ENCODE results near the gene DNM3.

DNM3 gene

DNA sequence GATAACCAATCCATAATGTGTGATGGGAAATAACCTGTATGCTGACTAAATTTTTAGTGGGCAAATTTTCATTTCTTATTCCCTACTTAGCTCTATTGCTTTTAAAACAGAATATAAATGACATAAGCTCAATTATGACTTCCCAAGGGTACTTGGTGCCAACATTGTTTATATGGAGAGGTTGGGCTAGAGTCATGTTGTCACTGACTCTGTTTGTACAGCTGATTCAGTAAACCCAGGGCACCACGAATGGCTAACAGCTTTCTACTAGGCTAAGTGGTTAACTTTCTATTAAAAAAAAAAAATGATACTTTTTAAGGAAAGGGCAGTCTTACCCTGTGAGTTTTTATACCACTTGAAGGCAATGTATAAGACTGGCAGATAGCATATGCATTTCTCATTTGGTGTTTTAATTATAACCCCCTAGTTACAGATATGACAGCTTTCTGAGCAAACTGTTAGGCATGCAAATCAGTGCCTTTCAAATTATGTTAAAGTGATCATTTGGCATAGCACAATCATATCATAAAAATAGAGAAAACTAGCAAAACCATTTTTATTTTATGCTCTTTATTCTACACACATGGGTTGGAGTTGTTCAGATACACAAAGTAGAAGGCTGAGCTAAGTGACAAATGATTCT is 147.1 kb downstream of the DNM3 start:
- H3K4me3 ChIP-seq (ENCODE audit: low read depth, low read length), result no peak overlapping the region
- TF ChIP-seq, protein P1, sequence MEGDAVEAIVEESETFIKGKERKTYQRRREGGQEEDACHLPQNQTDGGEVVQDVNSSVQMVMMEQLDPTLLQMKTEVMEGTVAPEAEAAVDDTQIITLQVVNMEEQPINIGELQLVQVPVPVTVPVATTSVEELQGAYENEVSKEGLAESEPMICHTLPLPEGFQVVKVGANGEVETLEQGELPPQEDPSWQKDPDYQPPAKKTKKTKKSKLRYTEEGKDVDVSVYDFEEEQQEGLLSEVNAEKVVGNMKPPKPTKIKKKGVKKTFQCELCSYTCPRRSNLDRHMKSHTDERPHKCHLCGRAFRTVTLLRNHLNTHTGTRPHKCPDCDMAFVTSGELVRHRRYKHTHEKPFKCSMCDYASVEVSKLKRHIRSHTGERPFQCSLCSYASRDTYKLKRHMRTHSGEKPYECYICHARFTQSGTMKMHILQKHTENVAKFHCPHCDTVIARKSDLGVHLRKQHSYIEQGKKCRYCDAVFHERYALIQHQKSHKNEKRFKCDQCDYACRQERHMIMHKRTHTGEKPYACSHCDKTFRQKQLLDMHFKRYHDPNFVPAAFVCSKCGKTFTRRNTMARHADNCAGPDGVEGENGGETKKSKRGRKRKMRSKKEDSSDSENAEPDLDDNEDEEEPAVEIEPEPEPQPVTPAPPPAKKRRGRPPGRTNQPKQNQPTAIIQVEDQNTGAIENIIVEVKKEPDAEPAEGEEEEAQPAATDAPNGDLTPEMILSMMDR (conservative IDR thresholded peaks at IDR 0.05; ENCODE audit: low read depth, low read length), result no peak
- no peak for DNase-seq (ENCODE audit: low read depth)

DNA sequence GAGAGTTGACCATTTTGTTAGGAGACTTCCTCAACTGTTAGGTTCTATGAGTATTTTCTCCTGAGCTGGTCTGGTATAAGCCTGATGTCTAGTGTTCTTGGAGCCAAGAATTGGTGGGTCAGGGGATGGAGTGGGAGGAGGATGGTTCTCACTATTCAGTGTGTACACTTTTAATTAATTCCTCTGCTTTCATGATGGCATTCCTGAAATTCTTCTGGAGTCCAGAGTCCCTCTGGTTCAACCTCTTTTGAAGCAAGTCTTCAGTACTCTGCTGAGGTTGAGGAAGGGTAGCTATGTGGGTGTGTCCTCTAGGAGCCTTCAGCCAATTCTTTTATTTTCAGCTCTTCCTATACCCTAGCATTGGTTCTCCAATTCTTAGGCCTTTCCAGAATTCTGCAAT is 149.1 kb downstream of the DNM3 start:
- no peak for DNase-seq (ENCODE audit: low read depth)
- no peak overlapping the region for H3K4me3 ChIP-seq (ENCODE audit: low read depth, low read length)
- TF ChIP-seq, protein P1 (conservative IDR thresholded peaks at IDR 0.05; ENCODE audit: low read depth, low read length), result no peak

DNA sequence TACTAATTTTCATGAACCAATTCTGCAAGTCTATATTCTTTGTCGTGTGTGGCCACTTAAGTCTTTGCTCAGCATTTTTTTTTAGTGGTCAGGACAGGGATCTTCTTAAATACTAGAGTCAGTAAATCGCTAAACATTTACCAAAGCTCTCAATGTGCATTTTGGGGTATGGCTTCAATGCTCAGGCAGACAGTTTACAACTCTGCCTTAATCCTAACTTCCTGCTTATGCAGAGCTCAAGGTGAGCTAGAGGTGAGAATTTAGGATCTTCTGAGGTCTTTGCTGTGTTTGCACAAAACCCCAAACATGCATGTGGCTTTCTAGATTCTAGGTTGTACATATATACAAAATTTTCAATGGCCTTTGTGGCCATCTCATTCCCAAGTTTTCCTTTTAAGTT is 153.0 kb downstream of the DNM3 start:
- DNase-seq (ENCODE audit: low read depth), result no peak
- TF ChIP-seq, protein P1 (conservative IDR thresholded peaks at IDR 0.05; ENCODE audit: low read depth, low read length), result no peak
- no peak overlapping the region for H3K4me3 ChIP-seq (ENCODE audit: low read depth, low read length)

DNA sequence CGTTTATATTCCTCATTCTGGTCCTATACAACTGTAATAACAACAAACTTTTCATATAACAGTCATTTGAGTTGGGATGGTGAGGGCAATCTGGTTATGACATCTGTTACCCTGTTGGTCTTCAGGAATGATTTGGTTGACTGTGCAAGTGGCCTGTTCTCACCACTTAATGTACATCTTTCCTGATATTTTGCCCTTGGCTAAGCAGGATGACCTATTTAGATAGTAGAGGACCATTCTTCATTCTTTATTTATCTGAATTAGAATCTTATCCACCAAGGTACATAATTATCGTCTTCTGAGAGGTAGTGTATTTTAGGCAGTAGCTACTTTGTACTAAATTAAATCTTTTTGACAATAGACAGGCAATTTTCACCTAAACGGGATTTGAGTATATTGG is 154.3 kb downstream of the DNM3 start:
- TF ChIP-seq, protein P1 (conservative IDR thresholded peaks at IDR 0.05; ENCODE audit: low read depth, low read length), result no peak
- DNase-seq (ENCODE audit: low read depth), result no peak
- no peak overlapping the region for H3K4me3 ChIP-seq (ENCODE audit: low read depth, low read length)

DNA sequence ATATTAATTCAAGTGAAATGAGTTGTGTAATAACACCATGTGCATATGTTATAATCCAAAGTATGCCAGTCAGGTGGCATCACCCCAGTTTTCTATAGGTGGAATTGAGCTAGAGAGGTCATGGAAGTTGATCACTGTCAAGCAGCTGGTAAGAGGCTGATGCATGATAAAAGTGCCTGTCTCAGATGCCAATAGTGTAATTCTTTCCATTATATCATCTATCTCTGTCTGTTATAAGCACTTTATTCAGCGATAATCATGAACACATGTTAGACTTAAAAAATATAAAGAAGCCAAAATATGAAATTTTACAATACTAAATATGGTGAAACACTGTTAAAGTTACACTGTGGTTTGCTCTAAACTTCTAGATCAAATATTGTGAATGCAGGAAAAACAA is 156.6 kb downstream of the DNM3 start:
- H3K4me3 ChIP-seq (ENCODE audit: low read depth, low read length), result no peak overlapping the region
- TF ChIP-seq, protein P1 (conservative IDR thresholded peaks at IDR 0.05; ENCODE audit: low read depth, low read length), result no peak
- DNase-seq (ENCODE audit: low read depth), result no peak

DNA sequence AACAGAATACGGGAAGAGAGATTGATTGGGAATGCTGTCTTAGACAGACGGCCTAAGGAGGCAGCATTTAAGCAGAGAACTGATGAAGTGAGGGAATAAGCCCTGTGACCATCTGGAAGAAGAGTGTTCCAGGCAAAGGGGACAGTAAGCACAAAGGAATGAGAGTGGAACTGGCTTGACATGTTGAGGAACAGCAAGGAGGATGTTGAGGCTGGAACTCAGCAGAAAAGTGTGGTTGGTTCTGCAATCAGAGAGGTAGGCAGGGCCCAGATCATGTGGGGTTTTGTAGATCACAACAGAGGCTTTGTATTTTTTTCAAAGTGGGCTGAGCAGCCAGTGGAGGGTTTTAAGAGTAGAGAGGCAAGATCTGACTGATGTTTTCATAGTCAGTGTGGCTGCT is 157.4 kb downstream of the DNM3 start:
- no peak for DNase-seq (ENCODE audit: low read depth)
- TF ChIP-seq, protein P1 (conservative IDR thresholded peaks at IDR 0.05; ENCODE audit: low read depth, low read length), result no peak
- H3K4me3 ChIP-seq (ENCODE audit: low read depth, low read length), result no peak overlapping the region

DNA sequence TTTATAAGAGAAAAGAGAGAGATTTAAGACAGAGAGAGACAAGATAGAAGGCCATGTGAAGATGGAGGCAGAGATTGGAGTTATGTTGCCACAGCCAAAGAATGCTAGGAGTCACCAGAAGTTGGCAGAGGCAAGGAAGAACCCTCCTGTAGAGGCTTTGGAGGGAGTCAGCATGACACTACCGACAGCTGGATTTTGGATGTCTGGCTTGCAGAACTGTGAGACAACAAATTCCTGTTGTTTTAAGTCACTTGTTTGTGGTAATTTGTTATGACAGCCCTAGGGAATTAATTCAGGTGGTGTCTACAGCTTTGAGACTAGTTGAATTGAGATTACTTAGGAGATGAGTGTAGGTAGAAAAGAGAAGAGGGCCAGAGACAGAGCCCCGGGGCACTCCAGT is 158.5 kb downstream of the DNM3 start:
- TF ChIP-seq, protein P1 (conservative IDR thresholded peaks at IDR 0.05; ENCODE audit: low read depth, low read length), result no peak

More for the DNA sequence above, 158.5 kb downstream of the DNM3 start:
- H3K4me3 ChIP-seq (ENCODE audit: low read depth, low read length), result no peak overlapping the region
- no peak for DNase-seq (ENCODE audit: low read depth)

Measured in choroid plexus epithelial cell (primary cell).